Bronchial epithelial cell (primary cell): ENCODE results near the gene INAFM1. TPM values are rescaled to one million over a fixed set of nuclear protein-coding genes. Genes with fewer than 3 reads are reported as not detected.
"Not testable (repeated sequence)": the region's sequence is repeated elsewhere in the genome, so short reads cannot be mapped to it uniquely, and the experiment has no call there.

Experiments
- DNase-seq: peaks from one replicate; pipeline ENCODE4 v3.0.0-alpha.2; 2010; ENCODE audit warnings: low read depth
- FAIRE-seq: peaks from 2 replicates; lab custom pipeline; 2011; peaks lifted over from hg19 to GRCh38; lab: Jason Lieb, UNC
- H3K27me3 ChIP-seq: 2 replicates; pipeline ENCODE4 v1.5.1; 2011; ENCODE audit warnings: low read length; ENCODE audit not compliant: control insufficient read depth, insufficient read depth
- H3K36me3 ChIP-seq: 2 replicates; pipeline ENCODE4 v1.5.1; 2011; ENCODE audit warnings: low read length; ENCODE audit not compliant: control insufficient read depth, insufficient read depth
- H3K4me3 ChIP-seq: 2 replicates; pipeline ENCODE4 v1.5.1; 2011; ENCODE audit warnings: mild to moderate bottlenecking, low read depth, low read length, control low read depth
- CTCF ChIP-seq: IDR thresholded peaks from 2 replicates; pipeline ENCODE4 v1.5.1; 2011; ENCODE audit warnings: mild to moderate bottlenecking, moderate library complexity, low read length, control low read depth, inconsistent platforms; ENCODE audit not compliant: insufficient read depth, severe bottlenecking
- total RNA-seq: library from RNA; depleted of rRNA; stranded (reverse); fragments of >200 nt; gene quantifications from 2 replicates; pipeline ENCODE4 v1.2.1, GENCODE V29; 2014

The INAFM1 gene
- total RNA-seq, 1 donor from 2014 or later, result 0.53 TPM

GRCh38 chr19:47247308-47247990 is 27.2 kb upstream of the INAFM1 start:
- peak; percentile 77 for TF ChIP-seq CTCF
- H3K27me3 ChIP-seq, result no peaks in the 10 kb centered on the region
- H3K36me3 ChIP-seq, result no peaks in the 10 kb centered on the region
- FAIRE-seq (no peak), DNase-seq (peak; percentile 55)
- no peak overlapping the region for H3K4me3 ChIP-seq

- H3K4me3 ChIP-seq, H3K27me3 ChIP-seq, H3K36me3 ChIP-seq, DNase-seq, FAIRE-seq: not testable (repeated sequence)
Observed at GRCh38 chr19:47253016-47253415, 21.7 kb upstream of the INAFM1 start.

GRCh38 chr19:47253467-47253881 is 21.2 kb upstream of the INAFM1 start:
- Histone ChIP-seq H3K27me3 (no peaks in the 10 kb centered on the region), H3K4me3 (no peak overlapping the region), H3K36me3 (peaks cover 3% of the 10 kb centered on the region)
- no peak for FAIRE-seq
- TF ChIP-seq CTCF, result no peak
- peak; percentile 90 for DNase-seq

- FAIRE-seq (no peak), DNase-seq (no peak)
- peaks cover 6% of the 10 kb centered on the region for H3K36me3 ChIP-seq
- no peak for TF ChIP-seq CTCF
- H3K4me3 ChIP-seq, result no peak overlapping the region
- no peaks in the 10 kb centered on the region for H3K27me3 ChIP-seq
Observed at GRCh38 chr19:47253970-47254369, 20.7 kb upstream of the INAFM1 start.

GRCh38 chr19:47255879-47256692 is 18.6 kb upstream of the INAFM1 start, which contains the start of gene CCDC9:
TSS of gene CCDC9 (plus strand) at chr19:47256525. CDS start at chr19:47258401, 1,876 bp downstream.
- TF ChIP-seq CTCF, result no peak
- H3K36me3 ChIP-seq, result peaks cover 26% of the 10 kb centered on the region
- H3K27me3 ChIP-seq, result no peaks in the 10 kb centered on the region
- H3K4me3 ChIP-seq, result peak within 1 kb of the TSS; percentile 48
- FAIRE-seq (no peak), DNase-seq (peak; percentile 84)

GRCh38 chr19:47256693-47257410 is 17.8 kb upstream of the INAFM1 start:
- no peak for TF ChIP-seq CTCF
- Histone ChIP-seq H3K36me3 (peaks cover 26% of the 10 kb centered on the region), H3K27me3 (no peaks in the 10 kb centered on the region), H3K4me3 (peak overlapping the region; percentile 48)
- DNase-seq (peak; percentile 92), FAIRE-seq (no peak)
